Fibroblast of lung (primary cell): ENCODE measurements around the gene MYG1. TPM values are rescaled to one million over a fixed set of nuclear protein-coding genes. Genes with fewer than 3 reads are reported as not detected.

Source experiments
- DNase-seq, 2 donors: peaks; one replicate each; pipeline versions ENCODE4 v3.0.0 to v3.0.0-alpha.2; 2010; ENCODE audit warnings: low read depth in 2 of 2
- H2AFZ ChIP-seq: 2 replicates; pipeline ENCODE4 v1.5.1; 2012; ENCODE audit warnings: low read length, control low read depth, inconsistent platforms
- H3K27ac ChIP-seq: 2 replicates; pipeline ENCODE4 v1.5.1; 2011; ENCODE audit warnings: low read length, control low read depth; ENCODE audit not compliant: insufficient read depth
- H3K27me3 ChIP-seq: 2 replicates; pipeline ENCODE4 v1.5.1; 2011; ENCODE audit warnings: mild to moderate bottlenecking, low read length; ENCODE audit not compliant: control insufficient read depth, insufficient read depth
- H3K36me3 ChIP-seq: 2 replicates; pipeline ENCODE4 v1.5.1; 2011; ENCODE audit warnings: low read length; ENCODE audit not compliant: control insufficient read depth, insufficient read depth
- H3K4me1 ChIP-seq: 2 replicates; pipeline ENCODE4 v1.5.1; 2011; ENCODE audit warnings: low read length; ENCODE audit not compliant: control insufficient read depth, insufficient read depth; ENCODE audit errors: extremely low read depth
- H3K4me2 ChIP-seq: 2 replicates; pipeline ENCODE4 v1.5.1; 2011; ENCODE audit warnings: low read length, control low read depth; ENCODE audit not compliant: insufficient read depth; ENCODE audit errors: extremely low read depth
- H3K4me3 ChIP-seq, 4 experiments: fragments of 200-600 bp in 1 of 4; sonication (generic) in 1 of 4; replicated peaks in 1 of 4; 2 replicates each; pipeline ENCODE4 v1.5.1; 2011 to 2016; ENCODE audit warnings: low read length in 4 of 4, low read depth in 3 of 4, mild to moderate bottlenecking in 3 of 4, control low read depth in 2 of 4, inconsistent platforms in 1 of 4, mixed read lengths in 1 of 4; ENCODE audit not compliant: insufficient read depth in 1 of 4; ENCODE audit errors: control extremely low read depth in 1 of 4
- H3K79me2 ChIP-seq: 2 replicates; pipeline ENCODE4 v1.5.1; 2012; ENCODE audit warnings: mild to moderate bottlenecking, low read length, inconsistent platforms; ENCODE audit not compliant: control insufficient read depth, insufficient read depth
- H3K9ac ChIP-seq: 2 replicates; pipeline ENCODE4 v1.5.1; 2011; ENCODE audit warnings: mild to moderate bottlenecking, low read length, control low read depth; ENCODE audit not compliant: insufficient read depth
- H3K9me3 ChIP-seq: 2 replicates; pipeline ENCODE4 v1.5.1; 2012; ENCODE audit warnings: low read depth, low read length; ENCODE audit not compliant: control insufficient read depth, insufficient read depth
- H4K20me1 ChIP-seq: 2 replicates; pipeline ENCODE4 v1.5.1; 2011; ENCODE audit warnings: low read length; ENCODE audit not compliant: control insufficient read depth, insufficient read depth; ENCODE audit errors: extremely low read depth
- EZH2 ChIP-seq: IDR thresholded peaks from 2 replicates; pipeline ENCODE4 v1.5.1; 2012; ENCODE audit warnings: low read length, control low read depth, mild to moderate bottlenecking; ENCODE audit errors: missing control alignments
- polyA plus RNA-seq, 2 donors: library from polyadenylated mRNA; depleted of rRNA in 1 of 2; stranded (reverse) in 1 of 2; unstranded in 1 of 2; fragments of >200 nt; gene quantifications; 2 replicates each; pipeline ENCODE4 v1.2.1, GENCODE V29; 2011 to 2012; ENCODE audit warnings: missing spikeins in 1 of 2
- total RNA-seq: library from RNA; depleted of rRNA; stranded (reverse); fragments of >200 nt; gene quantifications from 2 replicates; pipeline ENCODE4 v1.2.1, GENCODE V29; 2014
- TF ChIP-seq, protein P1 (sequence below), 2 donors: IDR thresholded peaks in 1 of 2; conservative IDR thresholded peaks in 1 of 2; 1 replicate in 1 of 2; 2 replicates in 1 of 2; pipeline ENCODE4 v1.5.1; 2011 to 2012; ENCODE audit warnings: low read length in 2 of 2, control low read depth in 1 of 2, inconsistent platforms in 1 of 2, low read depth in 1 of 2, mild to moderate bottlenecking in 1 of 2

The MYG1 gene
- total and polyA plus RNA-seq, 2 donors (not counting 1 experiment from before 2014, with no cell fraction given), result 40.8 to 52.0 TPM

GRCh38 chr12:53313996-53314395 is 14.5 kb downstream of the MYG1 start:
- Histone ChIP-seq H3K4me3 (no peak overlapping the region), H3K4me2 (no peak overlapping the region), H3K27ac (no peak overlapping the region), H2AFZ (no peak overlapping the region), H3K79me2 (no peaks in the 10 kb centered on the region), H3K27me3 (no peaks in the 10 kb centered on the region), H3K4me1 (no peaks in the 10 kb centered on the region), H3K36me3 (peaks cover 8% of the 10 kb centered on the region), H4K20me1 (no peaks in the 10 kb centered on the region), H3K9ac (no peak overlapping the region), H3K9me3 (no peaks in the 10 kb centered on the region)
- TF ChIP-seq, protein P1, sequence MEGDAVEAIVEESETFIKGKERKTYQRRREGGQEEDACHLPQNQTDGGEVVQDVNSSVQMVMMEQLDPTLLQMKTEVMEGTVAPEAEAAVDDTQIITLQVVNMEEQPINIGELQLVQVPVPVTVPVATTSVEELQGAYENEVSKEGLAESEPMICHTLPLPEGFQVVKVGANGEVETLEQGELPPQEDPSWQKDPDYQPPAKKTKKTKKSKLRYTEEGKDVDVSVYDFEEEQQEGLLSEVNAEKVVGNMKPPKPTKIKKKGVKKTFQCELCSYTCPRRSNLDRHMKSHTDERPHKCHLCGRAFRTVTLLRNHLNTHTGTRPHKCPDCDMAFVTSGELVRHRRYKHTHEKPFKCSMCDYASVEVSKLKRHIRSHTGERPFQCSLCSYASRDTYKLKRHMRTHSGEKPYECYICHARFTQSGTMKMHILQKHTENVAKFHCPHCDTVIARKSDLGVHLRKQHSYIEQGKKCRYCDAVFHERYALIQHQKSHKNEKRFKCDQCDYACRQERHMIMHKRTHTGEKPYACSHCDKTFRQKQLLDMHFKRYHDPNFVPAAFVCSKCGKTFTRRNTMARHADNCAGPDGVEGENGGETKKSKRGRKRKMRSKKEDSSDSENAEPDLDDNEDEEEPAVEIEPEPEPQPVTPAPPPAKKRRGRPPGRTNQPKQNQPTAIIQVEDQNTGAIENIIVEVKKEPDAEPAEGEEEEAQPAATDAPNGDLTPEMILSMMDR (conservative IDR thresholded peaks at IDR 0.05 in 1 of 2, IDR thresholded peaks at IDR 0.05 in 1 of 2; ENCODE audit: low read depth in 1 of 2, low read length in 2 of 2), result no peak
- TF ChIP-seq EZH2, result no peak
- DNase-seq, result no peak

DNA sequence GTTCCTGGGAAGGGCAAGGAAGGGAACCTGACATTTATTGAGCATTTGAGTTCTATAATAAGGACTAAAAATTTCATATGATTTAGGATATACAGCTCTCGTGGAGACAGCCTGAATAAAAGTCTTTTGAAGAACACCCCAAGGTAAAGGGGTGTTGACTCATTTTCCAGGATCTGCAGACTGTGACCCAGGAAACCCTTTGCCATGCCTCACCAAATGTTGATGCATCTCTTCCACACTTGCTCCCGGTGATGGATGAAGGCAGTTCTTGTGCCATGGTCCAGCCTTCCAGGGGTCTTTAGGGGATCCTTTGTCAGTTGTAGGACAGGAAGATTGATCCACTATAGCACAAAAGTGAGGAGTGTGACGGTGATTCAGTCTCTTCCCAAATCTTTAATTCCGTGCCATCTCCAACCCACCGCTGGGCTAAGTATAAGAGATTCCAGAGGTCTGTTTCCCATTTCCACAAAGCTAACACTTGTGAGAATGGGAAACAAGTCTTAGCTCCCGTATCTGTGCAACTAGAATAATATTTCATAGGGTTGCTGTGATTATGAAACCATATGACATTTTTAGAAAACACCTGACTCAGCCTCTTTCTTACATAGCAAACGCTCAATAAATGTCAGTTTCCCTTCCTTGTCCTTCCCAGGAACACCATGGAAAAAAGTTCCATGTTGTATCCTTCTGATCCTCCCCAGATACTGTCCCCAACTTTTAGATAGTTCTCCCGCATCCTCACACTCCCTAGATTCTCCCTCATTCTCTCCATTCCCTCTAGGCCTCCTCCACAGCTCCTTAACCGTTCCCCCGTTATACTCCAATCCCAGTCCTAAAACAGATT is 21.1 kb downstream of the MYG1 start:
- H3K27ac ChIP-seq, result peak overlapping the region; percentile 89
- peak overlapping the region; percentile 84 to 92 (median 90) for H3K4me3 ChIP-seq
- no peaks in the 10 kb centered on the region for H3K9me3 ChIP-seq
- TF ChIP-seq, protein P1 (conservative IDR thresholded peaks at IDR 0.05 in 1 of 2, IDR thresholded peaks at IDR 0.05 in 1 of 2; ENCODE audit: low read depth in 1 of 2, low read length in 2 of 2), result no peak
- TF ChIP-seq EZH2, result no peak
- peak overlapping the region; percentile 68 for H3K9ac ChIP-seq
- H3K4me2 ChIP-seq, result peak overlapping the region; percentile 97
- H2AFZ ChIP-seq, result peak overlapping the region; percentile 97
- no peaks in the 10 kb centered on the region for H3K27me3 ChIP-seq
- H3K36me3 ChIP-seq, result no peaks in the 10 kb centered on the region
- peak in 1 of 2 donors; percentile 18 for DNase-seq
- peaks cover 2% of the 10 kb centered on the region for H3K79me2 ChIP-seq
- H4K20me1 ChIP-seq, result no peaks in the 10 kb centered on the region
- H3K4me1 ChIP-seq, result peaks cover 17% of the 10 kb centered on the region

- Histone ChIP-seq H3K36me3 (no peaks in the 10 kb centered on the region), H2AFZ (peak overlapping the region; percentile 92), H3K4me2 (peak overlapping the region; percentile 79), H3K79me2 (peaks cover 2% of the 10 kb centered on the region), H3K4me1 (peaks cover 22% of the 10 kb centered on the region), H3K27ac (peak overlapping the region; percentile 62), H4K20me1 (no peaks in the 10 kb centered on the region), H3K27me3 (peaks cover 2% of the 10 kb centered on the region), H3K4me3 (peak overlapping the region; percentile 12 to 71 (median 34)), H3K9ac (peak overlapping the region; percentile 38), H3K9me3 (no peaks in the 10 kb centered on the region)
- no peak for TF ChIP-seq EZH2
- TF ChIP-seq, protein P1 (conservative IDR thresholded peaks at IDR 0.05 in 1 of 2, IDR thresholded peaks at IDR 0.05 in 1 of 2; ENCODE audit: low read depth in 1 of 2, low read length in 2 of 2), result no peak
- peak in 1 of 2 donors; percentile 10 for DNase-seq
Measured at GRCh38 chr12:53324113-53324778, 24.8 kb downstream of the MYG1 start.
